ENCODE measurements around the gene TFR2. TPM values are rescaled to one million over a fixed set of nuclear protein-coding genes. Genes with fewer than 3 reads are reported as not detected.

Gene TFR2
- total and polyA plus RNA-seq, 2 of the 13 experiments (the other 11 are each of a cell fraction or from before 2014, with no cell fraction given) = 36.9 to 64.2 TPM

- TF ChIP-seq, protein P1, sequence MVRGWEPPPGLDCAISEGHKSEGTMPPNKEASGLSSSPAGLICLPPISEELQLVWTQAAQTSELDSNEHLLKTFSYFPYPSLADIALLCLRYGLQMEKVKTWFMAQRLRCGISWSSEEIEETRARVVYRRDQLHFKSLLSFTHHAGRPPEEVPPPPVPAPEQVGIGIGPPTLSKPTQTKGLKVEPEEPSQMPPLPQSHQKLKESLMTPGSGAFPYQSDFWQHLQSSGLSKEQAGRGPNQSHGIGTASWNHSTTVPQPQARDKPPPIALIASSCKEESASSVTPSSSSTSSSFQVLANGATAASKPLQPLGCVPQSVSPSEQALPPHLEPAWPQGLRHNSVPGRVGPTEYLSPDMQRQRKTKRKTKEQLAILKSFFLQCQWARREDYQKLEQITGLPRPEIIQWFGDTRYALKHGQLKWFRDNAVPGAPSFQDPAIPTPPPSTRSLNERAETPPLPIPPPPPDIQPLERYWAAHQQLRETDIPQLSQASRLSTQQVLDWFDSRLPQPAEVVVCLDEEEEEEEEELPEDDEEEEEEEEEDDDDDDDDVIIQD (CRISPR knock-in tag; IDR thresholded peaks at IDR 0.05; ENCODE audit: low read depth) = no peak
- TF ChIP-seq HDAC2 (CRISPR knock-in tag; IDR thresholded peaks at IDR 0.05) = peak; percentile 41; the same call in 1 of the 2 replicates
- no peak for TF ChIP-seq NFIC (IDR thresholded peaks at IDR 0.05; ENCODE audit: low read length)
- TF ChIP-seq, protein P2, sequence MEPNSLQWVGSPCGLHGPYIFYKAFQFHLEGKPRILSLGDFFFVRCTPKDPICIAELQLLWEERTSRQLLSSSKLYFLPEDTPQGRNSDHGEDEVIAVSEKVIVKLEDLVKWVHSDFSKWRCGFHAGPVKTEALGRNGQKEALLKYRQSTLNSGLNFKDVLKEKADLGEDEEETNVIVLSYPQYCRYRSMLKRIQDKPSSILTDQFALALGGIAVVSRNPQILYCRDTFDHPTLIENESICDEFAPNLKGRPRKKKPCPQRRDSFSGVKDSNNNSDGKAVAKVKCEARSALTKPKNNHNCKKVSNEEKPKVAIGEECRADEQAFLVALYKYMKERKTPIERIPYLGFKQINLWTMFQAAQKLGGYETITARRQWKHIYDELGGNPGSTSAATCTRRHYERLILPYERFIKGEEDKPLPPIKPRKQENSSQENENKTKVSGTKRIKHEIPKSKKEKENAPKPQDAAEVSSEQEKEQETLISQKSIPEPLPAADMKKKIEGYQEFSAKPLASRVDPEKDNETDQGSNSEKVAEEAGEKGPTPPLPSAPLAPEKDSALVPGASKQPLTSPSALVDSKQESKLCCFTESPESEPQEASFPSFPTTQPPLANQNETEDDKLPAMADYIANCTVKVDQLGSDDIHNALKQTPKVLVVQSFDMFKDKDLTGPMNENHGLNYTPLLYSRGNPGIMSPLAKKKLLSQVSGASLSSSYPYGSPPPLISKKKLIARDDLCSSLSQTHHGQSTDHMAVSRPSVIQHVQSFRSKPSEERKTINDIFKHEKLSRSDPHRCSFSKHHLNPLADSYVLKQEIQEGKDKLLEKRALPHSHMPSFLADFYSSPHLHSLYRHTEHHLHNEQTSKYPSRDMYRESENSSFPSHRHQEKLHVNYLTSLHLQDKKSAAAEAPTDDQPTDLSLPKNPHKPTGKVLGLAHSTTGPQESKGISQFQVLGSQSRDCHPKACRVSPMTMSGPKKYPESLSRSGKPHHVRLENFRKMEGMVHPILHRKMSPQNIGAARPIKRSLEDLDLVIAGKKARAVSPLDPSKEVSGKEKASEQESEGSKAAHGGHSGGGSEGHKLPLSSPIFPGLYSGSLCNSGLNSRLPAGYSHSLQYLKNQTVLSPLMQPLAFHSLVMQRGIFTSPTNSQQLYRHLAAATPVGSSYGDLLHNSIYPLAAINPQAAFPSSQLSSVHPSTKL (CRISPR knock-in tag; IDR thresholded peaks at IDR 0.05) = peak; percentile 11; the same call in 1 of the 2 replicates
- no peak for TF ChIP-seq ZBTB14 (CRISPR knock-in tag; IDR thresholded peaks at IDR 0.05)
- peak; percentile 20; the same call in 1 of the 2 replicates for TF ChIP-seq RXRB (CRISPR knock-in tag; IDR thresholded peaks at IDR 0.05; ENCODE audit: borderline replicate concordance)
- peak; percentile 32 for TF ChIP-seq XRCC5 (optimal IDR thresholded peaks at IDR 0.05; ENCODE audit: low read length)
- 0 out of 2 replicates have a peak, but pooled peaks have one; percentile 39 for TF ChIP-seq REPIN1 (CRISPR knock-in tag; IDR thresholded peaks at IDR 0.05; ENCODE audit: borderline replicate concordance, low read depth)
- TF ChIP-seq, protein P3, sequence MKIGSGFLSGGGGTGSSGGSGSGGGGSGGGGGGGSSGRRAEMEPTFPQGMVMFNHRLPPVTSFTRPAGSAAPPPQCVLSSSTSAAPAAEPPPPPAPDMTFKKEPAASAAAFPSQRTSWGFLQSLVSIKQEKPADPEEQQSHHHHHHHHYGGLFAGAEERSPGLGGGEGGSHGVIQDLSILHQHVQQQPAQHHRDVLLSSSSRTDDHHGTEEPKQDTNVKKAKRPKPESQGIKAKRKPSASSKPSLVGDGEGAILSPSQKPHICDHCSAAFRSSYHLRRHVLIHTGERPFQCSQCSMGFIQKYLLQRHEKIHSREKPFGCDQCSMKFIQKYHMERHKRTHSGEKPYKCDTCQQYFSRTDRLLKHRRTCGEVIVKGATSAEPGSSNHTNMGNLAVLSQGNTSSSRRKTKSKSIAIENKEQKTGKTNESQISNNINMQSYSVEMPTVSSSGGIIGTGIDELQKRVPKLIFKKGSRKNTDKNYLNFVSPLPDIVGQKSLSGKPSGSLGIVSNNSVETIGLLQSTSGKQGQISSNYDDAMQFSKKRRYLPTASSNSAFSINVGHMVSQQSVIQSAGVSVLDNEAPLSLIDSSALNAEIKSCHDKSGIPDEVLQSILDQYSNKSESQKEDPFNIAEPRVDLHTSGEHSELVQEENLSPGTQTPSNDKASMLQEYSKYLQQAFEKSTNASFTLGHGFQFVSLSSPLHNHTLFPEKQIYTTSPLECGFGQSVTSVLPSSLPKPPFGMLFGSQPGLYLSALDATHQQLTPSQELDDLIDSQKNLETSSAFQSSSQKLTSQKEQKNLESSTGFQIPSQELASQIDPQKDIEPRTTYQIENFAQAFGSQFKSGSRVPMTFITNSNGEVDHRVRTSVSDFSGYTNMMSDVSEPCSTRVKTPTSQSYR (CRISPR knock-in tag; IDR thresholded peaks at IDR 0.05; ENCODE audit: borderline replicate concordance) = peak; percentile 93
- TF ChIP-seq TARDBP (CRISPR knock-in tag; IDR thresholded peaks at IDR 0.05) = peak; percentile 47; the same call in 1 of the 2 replicates
- peak; percentile 59 for TF ChIP-seq FOXA3 (CRISPR knock-in tag; IDR thresholded peaks at IDR 0.05)
- 0 out of 2 replicates have a peak, but pooled peaks have one; percentile 36 for TF ChIP-seq AKAP8 (CRISPR knock-in tag; IDR thresholded peaks at IDR 0.05)
- TF ChIP-seq BORCS8-MEF2B (CRISPR knock-in tag; IDR thresholded peaks at IDR 0.05) = 0 out of 2 replicates have a peak, but pooled peaks have one; percentile 25
- TF ChIP-seq SP4 (CRISPR knock-in tag; IDR thresholded peaks at IDR 0.05) = peak; percentile 38; the same call in 1 of the 2 replicates
- TF ChIP-seq ZBTB33 (CRISPR knock-in tag; IDR thresholded peaks at IDR 0.05) = 0 out of 2 replicates have a peak, but pooled peaks have one; percentile 6
- peak in 1 of 2 experiments; percentile 66; a peak in 2 of 4 replicates for TF ChIP-seq NR2F1 (CRISPR knock-in tag; IDR thresholded peaks at IDR 0.05)
Observed at GRCh38 chr7:100621554-100621953, 19.8 kb downstream of the TFR2 start (continued).
